Measurements from ENCODE around the gene TGM1. TPM values are rescaled to one million over a fixed set of nuclear protein-coding genes. Genes with fewer than 3 reads are reported as not detected.

The TGM1 gene
- polyA plus RNA-seq, 4 donors, result 1.4 to 2.3 (median 2.1) TPM

- no peak for DNase-seq (ENCODE audit: low read depth in 4 of 4, low spot score in 3 of 4)
These were observed 8.9 kb upstream of the TGM1 start for GRCh38 chr14:24271834-24272263.

- peak; percentile 78 to 86 (median 82) for DNase-seq (ENCODE audit: low read depth in 4 of 4, low spot score in 3 of 4)
These were observed 8.3 kb upstream of the TGM1 start, which contains the start of gene RABGGTA for GRCh38 chr14:24271134-24271833. Gene RABGGTA (minus strand): TSS chr14:24271597. CDS start chr14:24271115, 482 bp downstream.

GRCh38 chr14:24270537-24271133, 7.7 kb upstream of the TGM1 start:
- no peak for DNase-seq (ENCODE audit: low read depth in 4 of 4, low spot score in 3 of 4)

- DNase-seq (ENCODE audit: low read depth in 4 of 4, low spot score in 3 of 4), result no peak
These were observed 7.0 kb upstream of the TGM1 start for GRCh38 chr14:24269910-24270536.

GRCh38 chr14:24269368-24269767, 6.4 kb upstream of the TGM1 start:
- no peak for DNase-seq (ENCODE audit: low read depth in 4 of 4, low spot score in 3 of 4)

- DNase-seq (ENCODE audit: low read depth in 4 of 4, low spot score in 3 of 4), result no peak
These were observed 5.2 kb upstream of the TGM1 start for GRCh38 chr14:24268225-24268624.

- DNase-seq (ENCODE audit: low read depth in 4 of 4, low spot score in 3 of 4), result no peak
These were observed 4.5 kb upstream of the TGM1 start for GRCh38 chr14:24267516-24267915.

GRCh38 chr14:24266344-24267244, 3.6 kb upstream of the TGM1 start:
- DNase-seq (ENCODE audit: low read depth in 4 of 4, low spot score in 3 of 4), result no peak

- no peak for DNase-seq (ENCODE audit: low read depth in 4 of 4, low spot score in 3 of 4)
These were observed 1.3 kb upstream of the TGM1 start for GRCh38 chr14:24264298-24264697.

GRCh38 chr14:24263848-24264247, 871 bp upstream of the TGM1 start:
- no peak for DNase-seq (ENCODE audit: low read depth in 4 of 4, low spot score in 3 of 4)

- DNase-seq (ENCODE audit: low read depth in 4 of 4, low spot score in 3 of 4), result no peak
These were observed 1.0 kb downstream of the TGM1 start for GRCh38 chr14:24261969-24262327.

GRCh38 chr14:24261256-24261968, 1.6 kb downstream of the TGM1 start:
- DNase-seq (ENCODE audit: low read depth in 4 of 4, low spot score in 3 of 4), result no peak

GRCh38 chr14:24260780-24261157, 2.2 kb downstream of the TGM1 start:
- DNase-seq (ENCODE audit: low read depth in 4 of 4, low spot score in 3 of 4), result no peak

- no peak for DNase-seq (ENCODE audit: low read depth in 4 of 4, low spot score in 3 of 4)
These were observed 2.8 kb downstream of the TGM1 start for GRCh38 chr14:24260026-24260779.

- no peak for DNase-seq (ENCODE audit: low read depth in 4 of 4, low spot score in 3 of 4)
These were observed 3.5 kb downstream of the TGM1 start for GRCh38 chr14:24259282-24260025.

- no peak for DNase-seq (ENCODE audit: low read depth in 4 of 4, low spot score in 3 of 4)
These were observed 4.3 kb downstream of the TGM1 start for GRCh38 chr14:24258548-24259265.

- DNase-seq (ENCODE audit: low read depth in 4 of 4, low spot score in 3 of 4), result no peak
These were observed 4.9 kb downstream of the TGM1 start for GRCh38 chr14:24258119-24258518.

GRCh38 chr14:24256960-24257359, 6.0 kb downstream of the TGM1 start:
- DNase-seq (ENCODE audit: low read depth in 4 of 4, low spot score in 3 of 4), result no peak

Data from right renal pelvis (tissue), 4 donors.